ENCODE results near the gene TRIM26. TPM values are rescaled to one million over a fixed set of nuclear protein-coding genes. Genes with fewer than 3 reads are reported as not detected.

Gene TRIM26
- total and polyA plus RNA-seq, 2 of the 13 experiments (the other 11 are each of a cell fraction or from before 2014, with no cell fraction given), result 27.1 to 38.7 TPM

DNA sequence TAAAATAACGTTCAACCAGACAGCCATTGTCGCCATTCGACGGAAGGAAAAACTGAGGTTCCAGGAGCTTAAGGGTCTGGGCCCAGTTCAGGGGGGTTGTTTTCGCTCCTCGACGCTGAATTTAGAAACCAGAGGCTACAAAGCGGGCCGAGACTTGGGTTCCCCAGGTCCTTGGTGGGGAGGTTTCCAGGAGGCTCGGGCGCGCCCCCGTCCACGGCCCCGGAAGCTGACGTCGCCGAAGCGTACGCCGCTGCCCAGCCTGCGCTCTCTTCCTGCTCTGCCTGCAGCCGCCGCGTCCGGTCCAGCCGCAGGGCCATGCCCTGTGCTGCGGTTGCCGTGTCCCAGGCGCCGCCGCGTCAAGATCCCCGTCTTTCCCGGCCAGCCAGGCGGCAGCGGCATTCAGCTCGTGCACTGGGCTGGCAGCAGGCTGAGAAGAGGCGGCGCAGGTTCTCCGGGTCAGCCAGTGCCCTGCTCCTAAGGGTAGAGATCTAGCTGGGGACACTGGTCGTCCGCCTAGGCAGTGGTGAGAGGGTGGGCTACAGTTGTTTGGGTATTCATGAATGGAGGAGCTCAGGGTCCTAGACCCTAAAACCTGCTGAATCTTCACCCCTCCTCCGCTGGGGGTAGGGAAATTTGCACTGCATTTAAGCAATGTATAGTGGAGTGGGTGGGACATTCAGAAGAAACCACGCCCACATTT is 901 bp upstream of the TRIM26 start (continued):
- no peak for TF ChIP-seq TCF12 (IDR thresholded peaks at IDR 0.05)
- TF ChIP-seq TCF12 (CRISPR knock-in tag; IDR thresholded peaks at IDR 0.05), result no peak; the same call in 1 of the 2 replicates
- no peak for TF ChIP-seq ZNF720 (CRISPR knock-in tag; IDR thresholded peaks at IDR 0.05)
- no peak for TF ChIP-seq MAFK (conservative IDR thresholded peaks at IDR 0.05 in 1 of 2, IDR thresholded peaks at IDR 0.05 in 1 of 2; ENCODE audit: low read length in 2 of 2)
- peak; percentile 92; the same call in 1 of the 2 replicates for TF ChIP-seq ZNF138 (CRISPR knock-in tag; IDR thresholded peaks at IDR 0.05; ENCODE audit: low read depth)
- peak; percentile 84; the same call in 1 of the 2 replicates for TF ChIP-seq ZNF674 (CRISPR knock-in tag; IDR thresholded peaks at IDR 0.05; ENCODE audit: low read depth)
- no peak; the same call in 1 of the 2 replicates for TF ChIP-seq ZNF790 (CRISPR knock-in tag; IDR thresholded peaks at IDR 0.05; ENCODE audit: borderline replicate concordance)
- peak; percentile 86 for TF ChIP-seq ZNF772 (CRISPR knock-in tag; IDR thresholded peaks at IDR 0.05)
- TF ChIP-seq CHCHD3 (CRISPR knock-in tag; IDR thresholded peaks at IDR 0.05), result no peak
- TF ChIP-seq ETV5 (CRISPR knock-in tag; IDR thresholded peaks at IDR 0.05; ENCODE audit: borderline replicate concordance), result peak; percentile 96
- TF ChIP-seq SMARCE1 (IDR thresholded peaks at IDR 0.05; ENCODE audit: borderline replicate concordance), result no peak
- TF ChIP-seq NFKB2 (CRISPR knock-in tag; IDR thresholded peaks at IDR 0.05; ENCODE audit: borderline replicate concordance), result peak; percentile 94
- TF ChIP-seq, protein P1, sequence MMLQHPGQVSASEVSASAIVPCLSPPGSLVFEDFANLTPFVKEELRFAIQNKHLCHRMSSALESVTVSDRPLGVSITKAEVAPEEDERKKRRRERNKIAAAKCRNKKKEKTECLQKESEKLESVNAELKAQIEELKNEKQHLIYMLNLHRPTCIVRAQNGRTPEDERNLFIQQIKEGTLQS (CRISPR knock-in tag; IDR thresholded peaks at IDR 0.05), result no peak
- TF ChIP-seq MED8 (CRISPR knock-in tag; IDR thresholded peaks at IDR 0.05; ENCODE audit: insufficient replicate concordance), result peak; percentile 96
- TF ChIP-seq, protein P2, sequence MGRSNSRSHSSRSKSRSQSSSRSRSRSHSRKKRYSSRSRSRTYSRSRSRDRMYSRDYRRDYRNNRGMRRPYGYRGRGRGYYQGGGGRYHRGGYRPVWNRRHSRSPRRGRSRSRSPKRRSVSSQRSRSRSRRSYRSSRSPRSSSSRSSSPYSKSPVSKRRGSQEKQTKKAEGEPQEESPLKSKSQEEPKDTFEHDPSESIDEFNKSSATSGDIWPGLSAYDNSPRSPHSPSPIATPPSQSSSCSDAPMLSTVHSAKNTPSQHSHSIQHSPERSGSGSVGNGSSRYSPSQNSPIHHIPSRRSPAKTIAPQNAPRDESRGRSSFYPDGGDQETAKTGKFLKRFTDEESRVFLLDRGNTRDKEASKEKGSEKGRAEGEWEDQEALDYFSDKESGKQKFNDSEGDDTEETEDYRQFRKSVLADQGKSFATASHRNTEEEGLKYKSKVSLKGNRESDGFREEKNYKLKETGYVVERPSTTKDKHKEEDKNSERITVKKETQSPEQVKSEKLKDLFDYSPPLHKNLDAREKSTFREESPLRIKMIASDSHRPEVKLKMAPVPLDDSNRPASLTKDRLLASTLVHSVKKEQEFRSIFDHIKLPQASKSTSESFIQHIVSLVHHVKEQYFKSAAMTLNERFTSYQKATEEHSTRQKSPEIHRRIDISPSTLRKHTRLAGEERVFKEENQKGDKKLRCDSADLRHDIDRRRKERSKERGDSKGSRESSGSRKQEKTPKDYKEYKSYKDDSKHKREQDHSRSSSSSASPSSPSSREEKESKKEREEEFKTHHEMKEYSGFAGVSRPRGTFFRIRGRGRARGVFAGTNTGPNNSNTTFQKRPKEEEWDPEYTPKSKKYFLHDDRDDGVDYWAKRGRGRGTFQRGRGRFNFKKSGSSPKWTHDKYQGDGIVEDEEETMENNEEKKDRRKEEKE (IDR thresholded peaks at IDR 0.05), result no peak
- no peak for TF ChIP-seq MYNN (CRISPR knock-in tag; IDR thresholded peaks at IDR 0.05; ENCODE audit: low read depth)
- TF ChIP-seq, protein P3, sequence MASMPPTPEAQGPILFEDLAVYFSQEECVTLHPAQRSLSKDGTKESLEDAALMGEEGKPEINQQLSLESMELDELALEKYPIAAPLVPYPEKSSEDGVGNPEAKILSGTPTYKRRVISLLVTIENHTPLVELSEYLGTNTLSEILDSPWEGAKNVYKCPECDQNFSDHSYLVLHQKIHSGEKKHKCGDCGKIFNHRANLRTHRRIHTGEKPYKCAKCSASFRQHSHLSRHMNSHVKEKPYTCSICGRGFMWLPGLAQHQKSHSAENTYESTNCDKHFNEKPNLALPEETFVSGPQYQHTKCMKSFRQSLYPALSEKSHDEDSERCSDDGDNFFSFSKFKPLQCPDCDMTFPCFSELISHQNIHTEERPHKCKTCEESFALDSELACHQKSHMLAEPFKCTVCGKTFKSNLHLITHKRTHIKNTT (CRISPR knock-in tag; IDR thresholded peaks at IDR 0.05), result 0 out of 2 replicates have a peak, but pooled peaks have one; percentile 36
- TF ChIP-seq, protein P4, sequence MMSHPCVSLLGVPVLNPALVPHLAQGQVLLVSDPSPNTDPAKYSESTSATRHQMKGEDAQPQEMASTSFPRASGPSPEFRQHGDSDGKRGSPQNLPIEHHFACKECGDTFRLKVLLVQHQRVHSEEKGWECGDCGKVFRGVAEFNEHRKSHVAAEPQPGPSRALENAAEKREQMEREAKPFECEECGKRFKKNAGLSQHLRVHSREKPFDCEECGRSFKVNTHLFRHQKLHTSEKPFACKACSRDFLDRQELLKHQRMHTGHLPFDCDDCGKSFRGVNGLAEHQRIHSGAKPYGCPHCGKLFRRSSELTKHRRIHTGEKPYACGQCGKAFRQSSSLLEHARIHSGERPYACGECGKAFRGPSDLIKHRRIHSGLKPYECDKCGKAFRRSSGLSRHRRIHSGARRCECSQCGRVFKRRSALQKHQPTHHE (CRISPR knock-in tag; IDR thresholded peaks at IDR 0.05; ENCODE audit: borderline replicate concordance), result peak; percentile 82; the same call in 1 of the 2 replicates
- peak; percentile 90; the same call in 1 of the 2 replicates for TF ChIP-seq KAT7 (CRISPR knock-in tag; IDR thresholded peaks at IDR 0.05; ENCODE audit: borderline replicate concordance)
- peak; percentile 80 for TF ChIP-seq MED13 (CRISPR knock-in tag; IDR thresholded peaks at IDR 0.05)
- TF ChIP-seq ZNF24 (IDR thresholded peaks at IDR 0.05), result no peak; the same call in 1 of the 2 replicates
